NT2/D1 (cell line): ENCODE results near the gene APBA1.

ENCODE experiments used
- DNase-seq: peaks from one replicate; pipeline ENCODE4 v3.0.0-alpha.2; 2011; ENCODE audit warnings: low read depth, low spot score
- H3K27me3 ChIP-seq: 2 replicates; pipeline ENCODE4 v1.6.0; 2011; ENCODE audit warnings: mild to moderate bottlenecking; ENCODE audit not compliant: insufficient read length, insufficient read depth
- H3K36me3 ChIP-seq: 2 replicates; pipeline ENCODE4 v1.6.1; 2011; ENCODE audit warnings: mild to moderate bottlenecking, low read length, mixed read lengths; ENCODE audit not compliant: insufficient read depth, insufficient read length
- H3K4me1 ChIP-seq: 2 replicates; pipeline ENCODE4 v1.5.1; 2011; ENCODE audit not compliant: insufficient read depth, insufficient read length
- H3K4me3 ChIP-seq: 2 replicates; pipeline ENCODE4 v1.5.1; 2011; ENCODE audit warnings: low read depth; ENCODE audit not compliant: insufficient read length
- H3K9ac ChIP-seq: 2 replicates; pipeline ENCODE4 v1.6.0; 2011; ENCODE audit warnings: low read depth; ENCODE audit not compliant: insufficient read length
- H3K9me3 ChIP-seq: 2 replicates; pipeline ENCODE4 v1.5.1; 2011; ENCODE audit warnings: mild to moderate bottlenecking, low read length; ENCODE audit not compliant: insufficient read depth
- SUZ12 ChIP-seq: IDR thresholded peaks from 2 replicates; pipeline ENCODE4 v1.6.1; 2011; ENCODE audit not compliant: insufficient read length, insufficient read depth; ENCODE audit errors: extremely low read depth
- YY1 ChIP-seq: IDR thresholded peaks from 2 replicates; pipeline ENCODE4 v1.6.1; 2011; ENCODE audit not compliant: insufficient read length, insufficient read depth
- ZNF274 ChIP-seq: IDR thresholded peaks from 2 replicates; pipeline ENCODE4 v1.6.1; 2011; ENCODE audit warnings: mild to moderate bottlenecking, low read depth, low read length

APBA1 gene

DNA sequence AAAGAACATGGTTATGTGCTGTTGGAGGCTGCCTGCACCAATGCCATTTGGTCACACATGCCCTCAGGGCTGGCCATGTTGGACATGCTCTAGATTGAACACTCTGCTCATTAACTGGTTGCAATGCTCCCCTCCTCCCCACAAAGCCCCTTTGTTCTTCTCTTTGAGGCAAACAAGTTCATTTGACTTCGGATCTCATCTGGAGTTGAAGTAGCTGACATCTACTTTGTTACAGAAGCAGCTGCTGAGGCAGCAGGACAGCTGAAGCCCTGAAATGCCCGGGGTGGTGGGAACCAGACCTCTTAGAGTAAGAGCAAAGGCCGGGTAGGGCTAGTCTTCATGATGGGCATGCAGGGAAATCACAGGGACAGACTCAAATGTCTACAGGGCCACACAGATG is 123.5 kb downstream of the APBA1 start:
- no peak for DNase-seq
- H3K9ac ChIP-seq, result no peak overlapping the region

DNA sequence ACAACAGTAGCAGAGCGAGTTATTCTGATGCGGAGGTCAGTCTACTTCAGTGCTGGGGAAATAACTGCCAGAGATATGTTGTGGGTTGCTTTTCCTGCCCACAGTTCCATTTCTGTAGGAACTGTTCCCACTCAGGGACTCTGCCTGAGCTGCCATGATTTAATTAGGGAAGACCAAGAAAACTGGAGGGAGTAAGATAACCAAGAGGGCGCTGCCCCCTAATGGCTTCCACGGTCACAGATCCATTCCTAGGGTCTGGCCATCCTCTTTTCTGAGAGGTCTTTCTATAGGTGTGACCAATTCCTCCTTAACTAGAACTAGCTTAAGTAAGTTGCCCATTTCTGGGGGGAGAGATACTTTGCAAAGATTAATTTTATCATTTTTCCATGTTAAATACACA is 125.9 kb downstream of the APBA1 start:
- no peak overlapping the region for H3K4me3 ChIP-seq
- H3K27me3 ChIP-seq, result no peaks in the 10 kb centered on the region
- H3K4me1 ChIP-seq, result no peaks in the 10 kb centered on the region
- H3K9me3 ChIP-seq, result no peaks in the 10 kb centered on the region
- no peak overlapping the region for H3K9ac ChIP-seq
- DNase-seq, result peak; percentile 63
- H3K36me3 ChIP-seq, result no peaks in the 10 kb centered on the region
- no peak for TF ChIP-seq ZNF274
- TF ChIP-seq YY1, result no peak
- TF ChIP-seq SUZ12, result no peak

More for the DNA sequence above, 123.5 kb downstream of the APBA1 start:
- no peaks in the 10 kb centered on the region for H3K36me3 ChIP-seq
- H3K27me3 ChIP-seq, result no peaks in the 10 kb centered on the region
- no peak for TF ChIP-seq YY1
- no peak for TF ChIP-seq SUZ12
- TF ChIP-seq ZNF274, result no peak
- H3K4me3 ChIP-seq, result no peak overlapping the region
- no peaks in the 10 kb centered on the region for H3K4me1 ChIP-seq
- no peaks in the 10 kb centered on the region for H3K9me3 ChIP-seq

DNA sequence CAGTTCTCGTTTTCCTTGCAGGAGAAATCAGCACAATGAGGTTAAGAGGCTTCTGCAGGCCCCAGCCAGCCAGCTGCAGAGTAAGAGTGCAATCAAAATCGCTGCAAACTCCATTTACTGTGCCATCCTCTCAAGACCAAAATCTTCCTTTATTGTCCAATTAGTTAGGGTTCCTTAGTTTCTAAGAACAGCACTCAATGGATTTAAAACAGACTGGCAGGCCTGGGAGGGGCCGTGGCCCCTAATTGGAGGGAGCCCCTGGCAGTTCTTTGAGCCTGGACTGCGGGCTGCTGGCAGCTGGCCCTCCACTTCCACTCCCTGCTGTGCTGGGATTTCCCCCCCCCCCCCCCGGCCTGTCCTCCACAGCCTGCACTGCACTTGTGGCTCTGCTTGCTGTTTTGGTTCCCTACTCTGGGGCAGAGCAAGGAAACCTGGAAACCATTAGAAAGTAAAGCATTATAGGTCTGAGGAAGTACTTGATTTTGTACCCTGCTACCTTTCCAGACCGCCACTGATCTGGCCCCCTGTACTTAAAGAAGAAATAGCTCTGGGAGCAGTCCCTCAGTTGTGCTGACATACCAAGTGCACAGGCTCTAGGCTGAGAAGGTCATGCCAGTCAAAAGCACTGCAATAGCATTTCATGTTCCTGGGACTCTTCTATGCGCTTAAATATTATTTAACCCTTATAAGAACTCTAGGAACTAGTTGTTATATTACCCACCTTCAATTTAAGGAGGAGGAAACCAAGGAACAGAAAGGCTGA is 129.0 kb downstream of the APBA1 start:
- peak; percentile 9 for DNase-seq
- TF ChIP-seq SUZ12, result no peak
- no peak for TF ChIP-seq YY1
- no peak for TF ChIP-seq ZNF274

DNA sequence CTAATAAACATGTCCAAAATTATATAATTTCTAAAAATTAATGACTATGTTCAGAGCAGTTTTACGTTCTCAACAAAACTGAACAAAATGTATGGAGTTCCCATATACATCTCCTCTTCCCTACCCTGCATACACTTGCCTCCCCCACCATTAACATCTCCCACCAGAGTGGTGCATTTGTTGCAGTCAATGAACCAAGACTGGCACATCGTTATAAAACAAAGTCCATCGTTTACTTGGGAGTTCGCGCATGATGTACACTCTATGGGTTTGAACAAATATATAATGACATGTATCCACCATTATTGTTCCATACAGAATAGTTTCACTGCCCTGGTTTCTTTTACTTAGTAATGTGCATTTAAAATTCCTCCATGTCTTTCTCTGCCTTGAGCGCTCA is 130.1 kb downstream of the APBA1 start:
- no peaks in the 10 kb centered on the region for H3K27me3 ChIP-seq
- H3K4me1 ChIP-seq, result no peaks in the 10 kb centered on the region
- no peak for DNase-seq
- H3K4me3 ChIP-seq, result no peak overlapping the region
- no peak overlapping the region for H3K9ac ChIP-seq
- TF ChIP-seq SUZ12, result no peak
- no peak for TF ChIP-seq YY1
- TF ChIP-seq ZNF274, result no peak
- no peaks in the 10 kb centered on the region for H3K9me3 ChIP-seq
- H3K36me3 ChIP-seq, result no peaks in the 10 kb centered on the region

More for the DNA sequence above, 129.0 kb downstream of the APBA1 start:
- no peaks in the 10 kb centered on the region for H3K9me3 ChIP-seq
- H3K36me3 ChIP-seq, result no peaks in the 10 kb centered on the region
- H3K27me3 ChIP-seq, result no peaks in the 10 kb centered on the region
- no peak overlapping the region for H3K9ac ChIP-seq
- no peak overlapping the region for H3K4me3 ChIP-seq
- H3K4me1 ChIP-seq, result no peaks in the 10 kb centered on the region

DNA sequence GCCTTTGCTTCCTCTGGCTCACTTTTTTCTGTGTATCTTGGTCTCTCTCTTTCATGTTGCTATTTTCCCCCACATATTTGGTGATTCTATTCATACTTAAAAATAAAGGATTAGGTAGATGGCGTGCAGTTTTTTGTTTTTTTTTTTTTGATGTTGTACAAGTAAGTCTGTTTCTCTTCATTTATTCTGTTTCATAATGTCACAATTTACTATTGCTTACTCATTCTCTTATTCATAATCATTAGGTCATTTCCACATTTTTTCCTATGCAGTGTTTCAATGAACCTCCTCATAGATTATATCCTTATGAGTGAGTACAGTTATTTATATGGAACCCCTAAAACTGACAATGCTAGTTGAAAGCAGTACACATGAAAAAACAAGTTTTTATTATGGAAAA is 136.3 kb downstream of the APBA1 start:
- H3K27me3 ChIP-seq, result no peaks in the 10 kb centered on the region
- DNase-seq, result no peak
- no peaks in the 10 kb centered on the region for H3K36me3 ChIP-seq
- H3K9ac ChIP-seq, result no peak overlapping the region
- TF ChIP-seq ZNF274 (no peak), YY1 (no peak), SUZ12 (no peak)
- H3K9me3 ChIP-seq, result no peaks in the 10 kb centered on the region
- H3K4me3 ChIP-seq, result no peak overlapping the region
- H3K4me1 ChIP-seq, result no peaks in the 10 kb centered on the region

DNA sequence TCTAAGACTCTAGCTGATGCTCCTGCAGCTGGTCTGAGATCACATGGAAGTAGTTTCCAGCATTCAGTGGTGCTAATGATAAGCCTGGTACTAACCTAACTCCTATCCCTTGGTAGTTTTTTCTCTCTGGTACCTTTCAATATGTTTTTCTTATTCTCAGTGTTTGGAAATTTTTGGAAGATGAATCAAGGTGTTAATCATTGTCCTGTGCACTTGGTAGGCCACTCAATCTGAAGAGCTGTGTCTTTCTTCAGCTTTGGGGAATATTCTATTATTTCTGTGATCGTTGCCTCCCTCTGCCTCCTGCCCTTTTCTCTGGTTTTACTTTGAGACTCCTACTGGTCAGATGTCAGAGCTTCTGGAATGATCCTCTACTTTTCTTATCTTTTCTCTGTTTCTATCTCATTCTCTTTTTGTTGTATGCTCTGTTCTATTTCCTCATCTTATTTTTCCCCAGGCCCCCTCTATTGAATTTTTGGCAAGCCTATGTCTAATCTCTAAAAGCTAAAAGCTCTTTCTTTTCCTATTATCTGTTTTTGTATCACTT is 136.8 kb downstream of the APBA1 start:
- Histone ChIP-seq H3K9me3 (no peaks in the 10 kb centered on the region), H3K27me3 (no peaks in the 10 kb centered on the region), H3K36me3 (no peaks in the 10 kb centered on the region), H3K9ac (no peak overlapping the region), H3K4me1 (no peaks in the 10 kb centered on the region), H3K4me3 (no peak overlapping the region)
- DNase-seq, result no peak
- TF ChIP-seq YY1, result no peak

DNA sequence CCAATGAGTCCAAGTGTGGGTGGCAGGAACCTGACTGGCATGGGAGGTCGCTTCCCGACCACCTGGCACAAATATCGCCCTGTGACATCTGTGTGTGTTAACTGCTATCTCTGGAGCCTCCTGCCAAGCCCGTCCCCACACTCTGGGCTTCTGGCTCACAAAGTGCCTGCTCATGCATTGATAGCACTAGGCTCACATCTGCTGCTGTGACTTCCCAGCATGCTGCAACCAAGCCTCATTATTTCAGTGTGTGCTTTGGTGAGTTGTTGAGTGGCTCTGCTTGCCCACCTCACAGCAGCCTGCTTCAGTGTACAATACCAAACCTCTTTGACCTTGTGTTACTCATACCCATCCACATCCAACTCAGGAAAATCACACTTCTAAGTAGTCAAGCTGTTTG is 139.8 kb downstream of the APBA1 start:
- TF ChIP-seq SUZ12 (no peak), ZNF274 (no peak), YY1 (no peak)
- H3K36me3 ChIP-seq, result no peaks in the 10 kb centered on the region
- H3K9me3 ChIP-seq, result no peaks in the 10 kb centered on the region
- no peak overlapping the region for H3K9ac ChIP-seq
- no peaks in the 10 kb centered on the region for H3K27me3 ChIP-seq
- no peaks in the 10 kb centered on the region for H3K4me1 ChIP-seq
- no peak for DNase-seq
- H3K4me3 ChIP-seq, result no peak overlapping the region
